Glutamatergic neuron (in vitro differentiated cells): Measurements from ENCODE around the gene RASL10A. TPM values are rescaled to one million over a fixed set of nuclear protein-coding genes. Genes with fewer than 3 reads are reported as not detected.

Source experiments
- DNase-seq: peaks from one replicate; pipeline ENCODE4 v3.0.0; 2022
- H3K27ac Mint-ChIP-seq: one replicate; pipeline ENCODE4 v1.8.0; 2020; ENCODE audit warnings: mild to moderate bottlenecking, mixed read lengths, inconsistent platforms; ENCODE audit not compliant: unreplicated experiment
- H3K27me3 Mint-ChIP-seq: one replicate; pipeline ENCODE4 v1.8.0; 2020; ENCODE audit warnings: mild to moderate bottlenecking, moderate library complexity, mixed read lengths, inconsistent platforms; ENCODE audit not compliant: unreplicated experiment
- H3K36me3 Mint-ChIP-seq: one replicate; pipeline ENCODE4 v1.8.0; 2020; ENCODE audit warnings: mild to moderate bottlenecking, mixed read lengths, inconsistent platforms; ENCODE audit not compliant: unreplicated experiment
- H3K4me1 Mint-ChIP-seq: one replicate; pipeline ENCODE4 v1.8.0; 2020; ENCODE audit warnings: mild to moderate bottlenecking, low read depth, mixed read lengths, inconsistent platforms; ENCODE audit not compliant: unreplicated experiment
- H3K4me3 Mint-ChIP-seq: one replicate; pipeline ENCODE4 v1.8.0; 2020; ENCODE audit warnings: mild to moderate bottlenecking, mixed read lengths, inconsistent platforms; ENCODE audit not compliant: unreplicated experiment
- H3K9me3 Mint-ChIP-seq: one replicate; pipeline ENCODE4 v1.8.0; 2020; ENCODE audit warnings: mild to moderate bottlenecking, moderate library complexity, mixed read lengths, inconsistent platforms; ENCODE audit not compliant: unreplicated experiment
- total RNA-seq: library from RNA; stranded (reverse); fragmentation: NEBNext Ultra II Directional; extraction: Animal tissue kit (Norgen Biotek cat#: 25700); gene quantifications from one replicate; pipeline ENCODE4 v1.2.1, GENCODE V29; 2021; ENCODE audit not compliant: unreplicated experiment
- TF ChIP-seq, protein P1 (sequence below): fragments of 200-600 bp; sonication (generic); IDR thresholded peaks from one replicate; pipeline ENCODE4 v1.5.0; 2021; ENCODE audit not compliant: partially characterized antibody, unreplicated experiment

The RASL10A gene
- total RNA-seq, 1 donor from 2014 or later, result 1.3 TPM

DNA sequence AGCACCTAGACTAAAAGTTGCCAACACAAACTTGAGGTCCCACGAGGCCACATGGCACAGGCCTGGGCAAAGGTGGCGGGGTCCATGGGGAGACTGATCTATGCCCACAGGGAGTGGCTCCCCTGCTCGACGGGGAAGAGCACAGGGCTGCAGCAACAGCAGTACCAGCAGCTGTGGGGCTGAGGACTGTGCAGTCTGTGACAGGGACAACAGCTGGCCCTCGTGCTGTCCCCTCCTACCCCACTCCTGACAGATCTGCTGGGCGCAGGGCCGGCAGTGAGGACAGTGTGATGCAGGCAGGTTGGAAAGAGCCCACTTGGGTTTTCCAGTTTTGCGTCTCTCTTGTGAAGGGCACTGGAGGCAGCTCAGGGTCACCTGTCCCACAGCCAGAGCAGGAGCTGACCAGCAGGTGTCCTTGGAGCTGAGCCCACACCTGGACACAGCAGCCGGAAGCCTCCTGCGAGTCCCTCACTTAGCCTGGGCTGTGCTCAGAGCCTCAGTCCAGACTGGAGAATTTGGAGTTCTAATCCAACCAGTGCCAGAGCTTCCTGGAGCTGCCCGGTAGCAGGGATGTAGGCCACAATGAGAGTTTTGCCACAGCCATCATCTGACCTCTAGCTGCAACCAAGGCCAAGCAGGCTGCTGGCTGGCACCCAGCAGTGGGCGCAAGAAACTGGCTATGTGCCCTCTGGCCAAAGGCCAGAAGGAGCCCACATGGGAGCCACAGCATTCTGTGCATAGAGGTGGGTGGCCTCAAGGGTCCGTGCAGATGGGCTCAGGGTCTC lies 12.6 kb downstream of the RASL10A start:
- peaks cover 4% of the 10 kb centered on the region for H3K4me1 Mint-ChIP-seq
- H3K9me3 Mint-ChIP-seq, result peaks cover 14% of the 10 kb centered on the region
- no peak overlapping the region for H3K27ac Mint-ChIP-seq
- TF ChIP-seq, protein P1, sequence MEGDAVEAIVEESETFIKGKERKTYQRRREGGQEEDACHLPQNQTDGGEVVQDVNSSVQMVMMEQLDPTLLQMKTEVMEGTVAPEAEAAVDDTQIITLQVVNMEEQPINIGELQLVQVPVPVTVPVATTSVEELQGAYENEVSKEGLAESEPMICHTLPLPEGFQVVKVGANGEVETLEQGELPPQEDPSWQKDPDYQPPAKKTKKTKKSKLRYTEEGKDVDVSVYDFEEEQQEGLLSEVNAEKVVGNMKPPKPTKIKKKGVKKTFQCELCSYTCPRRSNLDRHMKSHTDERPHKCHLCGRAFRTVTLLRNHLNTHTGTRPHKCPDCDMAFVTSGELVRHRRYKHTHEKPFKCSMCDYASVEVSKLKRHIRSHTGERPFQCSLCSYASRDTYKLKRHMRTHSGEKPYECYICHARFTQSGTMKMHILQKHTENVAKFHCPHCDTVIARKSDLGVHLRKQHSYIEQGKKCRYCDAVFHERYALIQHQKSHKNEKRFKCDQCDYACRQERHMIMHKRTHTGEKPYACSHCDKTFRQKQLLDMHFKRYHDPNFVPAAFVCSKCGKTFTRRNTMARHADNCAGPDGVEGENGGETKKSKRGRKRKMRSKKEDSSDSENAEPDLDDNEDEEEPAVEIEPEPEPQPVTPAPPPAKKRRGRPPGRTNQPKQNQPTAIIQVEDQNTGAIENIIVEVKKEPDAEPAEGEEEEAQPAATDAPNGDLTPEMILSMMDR, result no peak
- H3K36me3 Mint-ChIP-seq, result no peaks in the 10 kb centered on the region
- DNase-seq, result no peak
- H3K27me3 Mint-ChIP-seq, result peaks cover 8% of the 10 kb centered on the region
- H3K4me3 Mint-ChIP-seq, result no peak overlapping the region

GRCh38 chr22:29302402-29302680 lies 13.2 kb downstream of the RASL10A start:
- H3K27ac Mint-ChIP-seq, result peak overlapping the region; percentile 12
- TF ChIP-seq, protein P1, result no peak
- no peaks in the 10 kb centered on the region for H3K36me3 Mint-ChIP-seq
- H3K9me3 Mint-ChIP-seq, result peaks cover 12% of the 10 kb centered on the region
- H3K4me3 Mint-ChIP-seq, result no peak overlapping the region
- no peak for DNase-seq
- peaks cover 8% of the 10 kb centered on the region for H3K27me3 Mint-ChIP-seq
- peaks cover 4% of the 10 kb centered on the region for H3K4me1 Mint-ChIP-seq

DNA sequence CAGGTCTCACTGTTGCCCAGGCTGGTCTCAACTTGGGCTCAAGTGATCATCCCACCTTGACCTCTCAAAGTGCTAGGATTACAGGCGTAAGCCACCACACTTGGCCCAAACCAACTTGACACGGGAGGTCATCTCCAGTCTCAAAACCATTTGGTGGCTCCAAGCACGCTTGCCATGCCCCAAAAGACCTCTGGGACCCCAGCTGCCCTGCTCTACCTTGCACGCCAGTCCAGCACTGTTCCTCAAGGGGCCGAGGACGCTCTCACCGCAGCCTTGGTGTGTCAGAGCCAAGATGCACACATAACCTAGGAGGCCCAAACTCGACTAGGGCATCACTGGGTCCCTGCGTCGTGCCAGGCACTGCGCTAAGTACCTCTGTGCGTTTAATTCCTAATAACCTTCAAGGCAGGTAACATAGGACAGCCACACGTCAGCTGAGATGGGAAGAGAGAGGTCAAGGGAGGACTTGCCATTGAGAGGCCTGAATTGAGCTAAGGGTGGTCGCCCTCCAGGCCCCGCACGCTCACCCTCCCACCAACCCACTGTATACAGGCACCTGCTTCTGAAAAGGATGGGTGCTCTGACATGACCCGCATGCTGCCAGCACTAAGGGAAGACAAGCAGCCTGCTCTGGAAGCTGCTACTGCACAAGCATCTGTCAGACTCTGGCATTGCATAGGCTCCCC lies 13.6 kb downstream of the RASL10A start:
- DNase-seq, result no peak
- Mint-ChIP-seq H3K27ac (peak overlapping the region; percentile 15), H3K4me1 (peaks cover 4% of the 10 kb centered on the region), H3K9me3 (peaks cover 12% of the 10 kb centered on the region), H3K4me3 (no peak overlapping the region), H3K36me3 (no peaks in the 10 kb centered on the region), H3K27me3 (peaks cover 8% of the 10 kb centered on the region)
- TF ChIP-seq, protein P1, result no peak

- no peak for DNase-seq
- peaks cover 8% of the 10 kb centered on the region for H3K27me3 Mint-ChIP-seq
- H3K36me3 Mint-ChIP-seq, result no peaks in the 10 kb centered on the region
These were observed 14.5 kb downstream of the RASL10A start for GRCh38 chr22:29300807-29301601.

More at GRCh38 chr22:29300807-29301601, 14.5 kb downstream of the RASL10A start:
- peaks cover 4% of the 10 kb centered on the region for H3K4me1 Mint-ChIP-seq
- H3K9me3 Mint-ChIP-seq, result peaks cover 12% of the 10 kb centered on the region
- no peak overlapping the region for H3K4me3 Mint-ChIP-seq
- TF ChIP-seq, protein P1, result no peak
- peak overlapping the region; percentile 56 for H3K27ac Mint-ChIP-seq
